GM12873 (cell line): Measurements from ENCODE around the gene DRG2.

ENCODE experiments used
- CTCF ChIP-seq: IDR thresholded peaks from 2 replicates; pipeline ENCODE4 v1.5.1; 2012; ENCODE audit warnings: low read depth, mild to moderate bottlenecking, moderate library complexity, low read length, control low read depth; ENCODE audit not compliant: insufficient read depth; ENCODE audit errors: missing control alignments

DRG2 gene

GRCh38 chr17:18100616-18101015, 12.9 kb downstream of the DRG2 start:
- no peak for TF ChIP-seq CTCF

DNA sequence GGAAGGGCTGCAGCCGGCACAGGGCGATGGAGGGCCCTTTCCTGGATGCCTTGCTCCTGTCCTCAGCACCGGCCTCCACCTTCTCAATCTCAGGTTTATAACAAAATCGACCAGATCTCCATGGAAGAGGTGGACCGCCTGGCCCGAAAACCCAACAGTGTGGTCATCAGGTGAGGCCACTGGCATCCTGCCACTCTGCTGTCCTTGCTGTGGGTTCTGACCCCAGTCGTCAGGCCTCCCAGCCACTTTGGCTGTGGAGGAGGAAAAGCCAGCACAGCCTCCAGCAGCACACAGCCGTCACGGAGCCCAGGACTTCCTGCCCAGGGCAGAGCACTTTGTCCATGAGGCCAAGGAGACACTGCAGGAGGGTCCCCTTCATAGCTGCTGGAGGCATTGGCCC, 14.1 kb downstream of the DRG2 start:
- TF ChIP-seq CTCF: no peak

GRCh38 chr17:18102640-18103039, 14.9 kb downstream of the DRG2 start:
- TF ChIP-seq CTCF: no peak

GRCh38 chr17:18105027-18105426, 17.3 kb downstream of the DRG2 start:
- no peak for TF ChIP-seq CTCF

DNA sequence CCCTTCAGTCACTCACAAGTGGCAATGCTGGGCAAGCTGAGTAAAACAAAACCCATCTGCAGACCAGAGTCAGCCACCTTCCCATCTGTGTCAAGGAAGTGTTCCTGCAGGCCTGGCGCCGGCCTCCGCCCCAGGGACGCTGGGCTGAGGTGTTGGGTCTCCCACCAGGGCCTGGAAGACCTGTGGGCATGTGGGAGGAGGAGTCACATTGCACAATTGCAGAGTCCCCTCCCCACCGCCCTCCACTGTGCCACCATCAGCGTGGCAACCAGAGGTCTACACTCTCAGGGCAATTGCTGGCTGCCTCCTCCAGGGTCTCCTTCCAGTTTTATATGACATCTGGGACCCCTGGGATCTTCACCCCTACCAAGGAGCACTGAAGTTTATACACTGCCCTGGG, 17.8 kb downstream of the DRG2 start:
- TF ChIP-seq CTCF: no peak

- no peak for TF ChIP-seq CTCF
Measured at GRCh38 chr17:18106211-18106610, 18.5 kb downstream of the DRG2 start.

GRCh38 chr17:18107061-18107790, 19.5 kb downstream of the DRG2 start:
- no peak for TF ChIP-seq CTCF
